ENCODE results near the gene ZFP69. TPM values are rescaled to one million over a fixed set of nuclear protein-coding genes. Genes with fewer than 3 reads are reported as not detected.

The ZFP69 gene
- total and polyA plus RNA-seq, 10 of the 15 experiments (the other 5 are each of a cell fraction or from before 2014, with no cell fraction given) = 1.9 to 6.4 (median 3.7) TPM

- no peak for TF ChIP-seq BHLHE40 (IDR thresholded peaks at IDR 0.05; ENCODE audit: borderline replicate concordance in 1 of 2, low read depth in 2 of 2, low read length in 1 of 2)
- TF ChIP-seq KAT2A (conservative IDR thresholded peaks at IDR 0.05; ENCODE audit: control insufficient read depth, low read depth, low read length) = no peak
- peak; percentile 61 for TF ChIP-seq POLR2AphosphoS2 (IDR thresholded peaks at IDR 0.05; ENCODE audit: low read depth, low read length)
- no peak for TF ChIP-seq CBX3 (IDR thresholded peaks at IDR 0.05; ENCODE audit: borderline replicate concordance, low read depth)
- TF ChIP-seq CBFB (IDR thresholded peaks at IDR 0.05; ENCODE audit: low read depth) = 0 out of 2 replicates have a peak, but pooled peaks have one; percentile 58
- peak; percentile 46 to 51; a peak in 2 of 4 replicates for TF ChIP-seq SRF (IDR thresholded peaks at IDR 0.05; ENCODE audit: low read depth in 2 of 2, low read length in 2 of 2)
- peak; percentile 80 for TF ChIP-seq POLR2A (IDR thresholded peaks at IDR 0.05; ENCODE audit: low read depth, low read length)
- peak; percentile 24 for TF ChIP-seq KLF5 (IDR thresholded peaks at IDR 0.05; ENCODE audit: partially characterized antibody)
- TF ChIP-seq SIN3A (IDR thresholded peaks at IDR 0.05; ENCODE audit: low read depth, low read length) = peak; percentile 90; the same call in 1 of the 2 replicates
- TF ChIP-seq CREM (IDR thresholded peaks at IDR 0.05; ENCODE audit: low read depth) = peak; percentile 94
- peak; percentile 96 for TF ChIP-seq GABPA (IDR thresholded peaks at IDR 0.05; ENCODE audit: low read depth)
- peak; percentile 91 for TF ChIP-seq HCFC1 (IDR thresholded peaks at IDR 0.05; ENCODE audit: low read length)
- TF ChIP-seq IRF4 (IDR thresholded peaks at IDR 0.05; ENCODE audit: low read depth, low read length) = peak; percentile 50; the same call in 1 of the 2 replicates
- TF ChIP-seq, protein P1, sequence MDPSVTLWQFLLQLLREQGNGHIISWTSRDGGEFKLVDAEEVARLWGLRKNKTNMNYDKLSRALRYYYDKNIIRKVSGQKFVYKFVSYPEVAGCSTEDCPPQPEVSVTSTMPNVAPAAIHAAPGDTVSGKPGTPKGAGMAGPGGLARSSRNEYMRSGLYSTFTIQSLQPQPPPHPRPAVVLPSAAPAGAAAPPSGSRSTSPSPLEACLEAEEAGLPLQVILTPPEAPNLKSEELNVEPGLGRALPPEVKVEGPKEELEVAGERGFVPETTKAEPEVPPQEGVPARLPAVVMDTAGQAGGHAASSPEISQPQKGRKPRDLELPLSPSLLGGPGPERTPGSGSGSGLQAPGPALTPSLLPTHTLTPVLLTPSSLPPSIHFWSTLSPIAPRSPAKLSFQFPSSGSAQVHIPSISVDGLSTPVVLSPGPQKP (IDR thresholded peaks at IDR 0.05; ENCODE audit: low read depth, low read length) = peak; percentile 66
- TF ChIP-seq TAF1 (IDR thresholded peaks at IDR 0.05; ENCODE audit: borderline replicate concordance, low read depth, low read length) = peak; percentile 55; the same call in 1 of the 2 replicates
- TF ChIP-seq ATF3 (IDR thresholded peaks at IDR 0.05; ENCODE audit: borderline replicate concordance, extremely low read depth, low read depth, low read length) = no peak
- TF ChIP-seq, protein P2, sequence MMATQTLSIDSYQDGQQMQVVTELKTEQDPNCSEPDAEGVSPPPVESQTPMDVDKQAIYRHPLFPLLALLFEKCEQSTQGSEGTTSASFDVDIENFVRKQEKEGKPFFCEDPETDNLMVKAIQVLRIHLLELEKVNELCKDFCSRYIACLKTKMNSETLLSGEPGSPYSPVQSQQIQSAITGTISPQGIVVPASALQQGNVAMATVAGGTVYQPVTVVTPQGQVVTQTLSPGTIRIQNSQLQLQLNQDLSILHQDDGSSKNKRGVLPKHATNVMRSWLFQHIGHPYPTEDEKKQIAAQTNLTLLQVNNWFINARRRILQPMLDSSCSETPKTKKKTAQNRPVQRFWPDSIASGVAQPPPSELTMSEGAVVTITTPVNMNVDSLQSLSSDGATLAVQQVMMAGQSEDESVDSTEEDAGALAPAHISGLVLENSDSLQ (IDR thresholded peaks at IDR 0.05) = peak; percentile 44; the same call in 1 of the 2 replicates
- TF ChIP-seq ZNF207 (IDR thresholded peaks at IDR 0.05; ENCODE audit: borderline replicate concordance) = no peak; the same call in none of the 2 replicates
- peak; percentile 58; the same call in 1 of the 3 replicates for TF ChIP-seq POU2F2 (IDR thresholded peaks at IDR 0.05; ENCODE audit: borderline replicate concordance, low read depth, low read length)
- TF ChIP-seq RELA (IDR thresholded peaks at IDR 0.05; ENCODE audit: borderline replicate concordance, partially characterized antibody) = peak; percentile 40
- TF ChIP-seq, protein P3, sequence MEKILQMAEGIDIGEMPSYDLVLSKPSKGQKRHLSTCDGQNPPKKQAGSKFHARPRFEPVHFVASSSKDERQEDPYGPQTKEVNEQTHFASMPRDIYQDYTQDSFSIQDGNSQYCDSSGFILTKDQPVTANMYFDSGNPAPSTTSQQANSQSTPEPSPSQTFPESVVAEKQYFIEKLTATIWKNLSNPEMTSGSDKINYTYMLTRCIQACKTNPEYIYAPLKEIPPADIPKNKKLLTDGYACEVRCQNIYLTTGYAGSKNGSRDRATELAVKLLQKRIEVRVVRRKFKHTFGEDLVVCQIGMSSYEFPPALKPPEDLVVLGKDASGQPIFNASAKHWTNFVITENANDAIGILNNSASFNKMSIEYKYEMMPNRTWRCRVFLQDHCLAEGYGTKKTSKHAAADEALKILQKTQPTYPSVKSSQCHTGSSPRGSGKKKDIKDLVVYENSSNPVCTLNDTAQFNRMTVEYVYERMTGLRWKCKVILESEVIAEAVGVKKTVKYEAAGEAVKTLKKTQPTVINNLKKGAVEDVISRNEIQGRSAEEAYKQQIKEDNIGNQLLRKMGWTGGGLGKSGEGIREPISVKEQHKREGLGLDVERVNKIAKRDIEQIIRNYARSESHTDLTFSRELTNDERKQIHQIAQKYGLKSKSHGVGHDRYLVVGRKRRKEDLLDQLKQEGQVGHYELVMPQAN (conservative IDR thresholded peaks at IDR 0.05) = peak; percentile 82
- TF ChIP-seq HDGF (IDR thresholded peaks at IDR 0.05) = no peak
- no peak for TF ChIP-seq ATF2 (IDR thresholded peaks at IDR 0.05; ENCODE audit: low read length)
Observed at GRCh38 chr1:40531381-40532061, 54.4 kb downstream of the ZFP69 start, which contains the start of gene ZNF684 (continued).

All from GM12878 (cell line).